PC-3 (cell line): ENCODE measurements around the gene CPEB3. TPM values are rescaled to one million over a fixed set of nuclear protein-coding genes. Genes with fewer than 3 reads are reported as not detected.
A peak's percentile ranks its signal among the peaks of the same experiment; 100 is the strongest.
"Not testable (repeated sequence)": the region's sequence is repeated elsewhere in the genome, so short reads cannot be mapped to it uniquely, and the experiment has no call there.

Experiments used
- ATAC-seq: fragments of 200-7000 bp; cut with Tn5 transposase; 2 replicates; pipeline ENCODE4 v1.9.1; 2020; ENCODE audit warnings: mild to moderate bottlenecking, moderate library complexity
- BruUV-seq: library from RNA; stranded (reverse); fragments of 400-500 nt; replicated peaks from 2 replicates; lab custom pipeline; 2021; lab: Mats Ljungman, UMichigan
- CTCF ChIA-PET: fragments of 300-600 bp; sonication (Branson Sonifier 250); formaldehyde crosslinking; loops from one replicate; lab custom pipeline; 2022; ENCODE audit warnings: antibody characterized with exemption; lab: Charles Lee
- POLR2A ChIA-PET: fragments of 300-600 bp; sonication (Branson Sonifier 250); formaldehyde crosslinking; loops from one replicate; lab custom pipeline; 2022; ENCODE audit warnings: antibody characterized with exemption; ENCODE audit not compliant: unreplicated experiment; lab: Charles Lee
- DNase-seq: peaks from one replicate; pipeline ENCODE4 v3.0.0-alpha.2; 2015
- H2AFZ ChIP-seq: fragments of 300-600 bp; sonication (generic); 2 replicates; pipeline ENCODE4 v1.6.0; 2016; ENCODE audit warnings: antibody characterized with exemption, low read length
- H3F3A ChIP-seq: fragments of 300-600 bp; sonication (generic); one replicate; pipeline ENCODE4 v1.6.0; 2017; ENCODE audit warnings: antibody characterized with exemption, low read length, control low read depth, mild to moderate bottlenecking; ENCODE audit not compliant: unreplicated experiment
- H3K27ac ChIP-seq: fragments of 300-600 bp; sonication (generic); 2 replicates; pipeline ENCODE4 v1.5.1; 2016; ENCODE audit warnings: mild to moderate bottlenecking, low read length
- H3K27me3 ChIP-seq: fragments of 300-600 bp; sonication (generic); 2 replicates; pipeline ENCODE4 v1.6.1; 2016; ENCODE audit warnings: low read length, mixed read lengths
- H3K36me3 ChIP-seq: fragments of 300-600 bp; sonication (generic); 2 replicates; pipeline ENCODE4 v1.6.1; 2016; ENCODE audit warnings: low read depth, mixed run types, low read length, mixed read lengths
- H3K4me1 ChIP-seq: fragments of 300-600 bp; sonication (generic); 2 replicates; pipeline ENCODE4 v1.5.1; 2016; ENCODE audit warnings: low read length; ENCODE audit not compliant: insufficient read depth
- H3K4me2 ChIP-seq: fragments of 300-600 bp; sonication (generic); 2 replicates; pipeline ENCODE4 v1.6.0; 2016; ENCODE audit warnings: low read length
- H3K4me3 ChIP-seq: fragments of 300-600 bp; sonication (generic); 2 replicates; pipeline ENCODE4 v1.5.1; 2016; ENCODE audit warnings: mild to moderate bottlenecking, low read length, mixed read lengths
- H3K79me2 ChIP-seq: fragments of 300-600 bp; sonication (generic); 2 replicates; pipeline ENCODE4 v1.6.1; 2017; ENCODE audit warnings: low read length, mixed read lengths
- H3K9ac ChIP-seq: fragments of 300-600 bp; sonication (generic); 2 replicates; pipeline ENCODE4 v1.6.0; 2016; ENCODE audit warnings: mild to moderate bottlenecking, low read length
- H3K9me2 ChIP-seq: fragments of 300-600 bp; sonication (generic); replicated peaks from 2 replicates; pipeline ENCODE4 v1.6.1; 2016; ENCODE audit warnings: mixed run types, low read length, mixed read lengths
- H3K9me3 ChIP-seq: fragments of 300-600 bp; sonication (generic); 2 replicates; pipeline ENCODE4 v1.6.1; 2016; ENCODE audit warnings: low read length, mixed read lengths
- H4K20me1 ChIP-seq: fragments of 300-600 bp; sonication (generic); 2 replicates; pipeline ENCODE4 v1.6.1; 2016; ENCODE audit warnings: low read length, mixed read lengths
- EZH2 ChIP-seq: fragments of 300-600 bp; sonication (generic); IDR thresholded peaks from one replicate; pipeline ENCODE4 v1.6.1; 2017; ENCODE audit warnings: antibody characterized with exemption, mild to moderate bottlenecking, low read length; ENCODE audit not compliant: unreplicated experiment
- EZH2phosphoT487 ChIP-seq: fragments of 300-600 bp; sonication (generic); IDR thresholded peaks from 2 replicates; pipeline ENCODE4 v1.6.1; 2018; ENCODE audit warnings: mild to moderate bottlenecking, antibody characterized with exemption, low read length, borderline replicate concordance
- intact Hi-C: fragments of 100-400 bp; cut with micrococcal nuclease; formaldehyde crosslinking; loops from 2 replicates; pipeline ENCODE4 v1.9.0; 2023
- total RNA-seq: library from RNA; depleted of rRNA; stranded (reverse); fragments of >200 nt; gene quantifications from 2 replicates; pipeline ENCODE4 v1.2.3, GENCODE V29; 2014
- TF ChIP-seq, protein P1 (sequence below): fragments of 300-600 bp; sonication (generic); conservative IDR thresholded peaks from 2 replicates; pipeline ENCODE4 v1.5.1; 2017; ENCODE audit warnings: antibody characterized with exemption, low read depth, mild to moderate bottlenecking, low read length

The CPEB3 gene
- total RNA-seq, 1 experiment from 2014 or later = 0.80 TPM

- CTCF ChIA-PET = no interaction called here
- no TSS peak for BruUV-seq
- intact Hi-C loops = loop anchor here (5.0 kb wide), 2 partner anchors 99 to 149 kb away; partner anchors contain the start of genes CPEB3 and MARCHF5
- no peaks in the 10 kb centered on the region for H3K9me2 ChIP-seq
- POLR2A ChIA-PET = no interaction called here
- H3K4me3 ChIP-seq = no peak overlapping the region
- no peaks in the 10 kb centered on the region for H3K9me3 ChIP-seq
- no peaks in the 10 kb centered on the region for H3K79me2 ChIP-seq
- H3K27ac ChIP-seq = peak overlapping the region; percentile 66; the same call in 1 of the 2 replicates
- H3K4me2 ChIP-seq = peak overlapping the region; percentile 67
- no peak overlapping the region for H2AFZ ChIP-seq
- peaks cover 16% of the 10 kb centered on the region for H3K4me1 ChIP-seq
- DNase-seq = no peak
- H3K36me3 ChIP-seq = no peaks in the 10 kb centered on the region
- no peaks in the 10 kb centered on the region for H3F3A ChIP-seq
- TF ChIP-seq EZH2phosphoT487 = no peak
- TF ChIP-seq, protein P1, sequence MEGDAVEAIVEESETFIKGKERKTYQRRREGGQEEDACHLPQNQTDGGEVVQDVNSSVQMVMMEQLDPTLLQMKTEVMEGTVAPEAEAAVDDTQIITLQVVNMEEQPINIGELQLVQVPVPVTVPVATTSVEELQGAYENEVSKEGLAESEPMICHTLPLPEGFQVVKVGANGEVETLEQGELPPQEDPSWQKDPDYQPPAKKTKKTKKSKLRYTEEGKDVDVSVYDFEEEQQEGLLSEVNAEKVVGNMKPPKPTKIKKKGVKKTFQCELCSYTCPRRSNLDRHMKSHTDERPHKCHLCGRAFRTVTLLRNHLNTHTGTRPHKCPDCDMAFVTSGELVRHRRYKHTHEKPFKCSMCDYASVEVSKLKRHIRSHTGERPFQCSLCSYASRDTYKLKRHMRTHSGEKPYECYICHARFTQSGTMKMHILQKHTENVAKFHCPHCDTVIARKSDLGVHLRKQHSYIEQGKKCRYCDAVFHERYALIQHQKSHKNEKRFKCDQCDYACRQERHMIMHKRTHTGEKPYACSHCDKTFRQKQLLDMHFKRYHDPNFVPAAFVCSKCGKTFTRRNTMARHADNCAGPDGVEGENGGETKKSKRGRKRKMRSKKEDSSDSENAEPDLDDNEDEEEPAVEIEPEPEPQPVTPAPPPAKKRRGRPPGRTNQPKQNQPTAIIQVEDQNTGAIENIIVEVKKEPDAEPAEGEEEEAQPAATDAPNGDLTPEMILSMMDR = no peak
- TF ChIP-seq EZH2 = no peak
- H3K9ac ChIP-seq = no peak overlapping the region
- peak; percentile 28; the same call in 1 of the 2 replicates for ATAC-seq
- H4K20me1 ChIP-seq = no peaks in the 10 kb centered on the region
- H3K27me3 ChIP-seq = no peaks in the 10 kb centered on the region
Measured at GRCh38 chr10:92142949-92143348, 147.9 kb downstream of the CPEB3 start.

GRCh38 chr10:92142512-92142911 is 148.4 kb downstream of the CPEB3 start:
- Histone ChIP-seq H3K79me2 (no peaks in the 10 kb centered on the region), H3K9me3 (no peaks in the 10 kb centered on the region), H3K4me2 (peak overlapping the region; percentile 67), H3K4me3 (peak overlapping the region; percentile 39; the same call in 1 of the 2 replicates), H3K9ac (no peak overlapping the region), H2AFZ (no peak overlapping the region), H3K27me3 (no peaks in the 10 kb centered on the region), H3K27ac (peak overlapping the region; percentile 66), H3K9me2 (no peaks in the 10 kb centered on the region), H3K4me1 (peaks cover 16% of the 10 kb centered on the region), H3K36me3 (no peaks in the 10 kb centered on the region), H3F3A (no peaks in the 10 kb centered on the region), H4K20me1 (no peaks in the 10 kb centered on the region)
- DNase-seq (peak; percentile 63), ATAC-seq (peak; percentile 83)
- ChIA-PET POLR2A (no interaction called here), CTCF (interaction anchor here (0.7 kb wide), 1 partner anchor 147 kb away, joined by 8 read pairs; no protein-coding TSS in a partner anchor)
- no peak for TF ChIP-seq EZH2phosphoT487
- TF ChIP-seq, protein P1 = peak; percentile 43; the same call in 1 of the 2 replicates
- no peak for TF ChIP-seq EZH2
- no TSS peak for BruUV-seq
- intact Hi-C loops = loop anchor here (5.0 kb wide), 2 partner anchors 100 to 150 kb away; partner anchors contain the start of genes CPEB3 and MARCHF5

- H3K27ac ChIP-seq, H3K79me2 ChIP-seq, H3K9me3 ChIP-seq, H4K20me1 ChIP-seq, H3F3A ChIP-seq, CTCF ChIA-PET, H3K4me3 ChIP-seq, ATAC-seq, DNase-seq, H3K9ac ChIP-seq, H3K27me3 ChIP-seq, BruUV-seq, H2AFZ ChIP-seq, POLR2A ChIA-PET, H3K4me2 ChIP-seq, H3K36me3 ChIP-seq, H3K9me2 ChIP-seq: not testable (repeated sequence)
- H3K4me1 ChIP-seq = peaks cover 16% of the 10 kb centered on the region
- intact Hi-C loops = loop anchor here (5.0 kb wide), 2 partner anchors 101 to 151 kb away; partner anchors contain the start of genes CPEB3 and MARCHF5
Measured at GRCh38 chr10:92141147-92141546, 149.7 kb downstream of the CPEB3 start.

DNA sequence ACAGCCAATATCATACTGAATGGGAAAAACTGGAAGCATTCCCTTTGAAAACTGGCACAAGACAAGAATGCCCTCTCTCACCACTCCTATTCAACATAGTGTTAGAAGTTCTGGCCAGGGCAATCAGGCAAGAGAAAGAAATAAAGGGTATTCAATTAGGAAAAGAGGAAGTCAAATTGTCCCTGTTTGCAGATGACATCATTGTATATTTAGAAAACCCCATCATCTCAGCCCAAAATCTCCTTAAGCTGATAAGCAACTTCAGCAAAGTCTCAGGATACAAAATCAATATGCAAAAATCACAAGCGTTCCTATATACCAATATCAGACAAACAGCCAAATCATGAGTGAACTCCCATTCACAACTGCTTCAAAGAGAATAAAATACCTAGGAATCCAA is 156.8 kb downstream of the CPEB3 start:
- H3K79me2 ChIP-seq, H4K20me1 ChIP-seq, CTCF ChIA-PET, H3K4me3 ChIP-seq, H3K27ac ChIP-seq, H3K9me3 ChIP-seq, DNase-seq, H3F3A ChIP-seq, H3K27me3 ChIP-seq, H3K9ac ChIP-seq, H3K9me2 ChIP-seq, H2AFZ ChIP-seq, ATAC-seq, H3K36me3 ChIP-seq, H3K4me2 ChIP-seq, intact Hi-C loops, POLR2A ChIA-PET, BruUV-seq: not testable (repeated sequence)
- peaks cover 12% of the 10 kb centered on the region for H3K4me1 ChIP-seq
